DND-41 (cell line): ENCODE measurements around the gene WDR49.

ENCODE experiments used
- ATAC-seq: fragments of 200-7000 bp; cut with Tn5 transposase; 3 replicates; pipeline ENCODE4 v1.9.1; 2021; ENCODE audit warnings: low read depth; ENCODE audit not compliant: insufficient read depth
- DNase-seq: peaks from one replicate; pipeline ENCODE4 v3.0.0-alpha.2; 2020
- H2AFZ ChIP-seq: 2 replicates; pipeline ENCODE4 v1.6.0; 2012; ENCODE audit warnings: low read depth, low read length
- H3K27ac ChIP-seq: 2 replicates; pipeline ENCODE4 v1.5.1; 2012; ENCODE audit warnings: low read length, inconsistent platforms
- H3K27me3 ChIP-seq: fragments of 200-600 bp; sonication (generic); 2 replicates; pipeline ENCODE4 v1.6.0; 2012; ENCODE audit warnings: low read length, mild to moderate bottlenecking, inconsistent platforms; ENCODE audit not compliant: insufficient read depth, poor library complexity
- H3K36me3 ChIP-seq: 2 replicates; pipeline ENCODE4 v1.5.1; 2012; ENCODE audit warnings: low read length, inconsistent platforms; ENCODE audit not compliant: insufficient read depth
- H3K4me1 ChIP-seq: 2 replicates; pipeline ENCODE4 v1.5.1; 2012; ENCODE audit warnings: mild to moderate bottlenecking, low read length; ENCODE audit not compliant: insufficient read depth
- H3K4me2 ChIP-seq: 2 replicates; pipeline ENCODE4 v1.6.0; 2012; ENCODE audit warnings: mild to moderate bottlenecking, moderate library complexity, low read length, inconsistent platforms; ENCODE audit not compliant: insufficient read depth
- H3K4me3 ChIP-seq, 2 experiments: fragments of 200-600 bp in 1 of 2; shearing (Covaris generic) in 1 of 2; 2 replicates each; pipeline ENCODE4 v1.5.1; 2012 to 2016; ENCODE audit warnings: inconsistent platforms in 2 of 2, low read length in 2 of 2, mild to moderate bottlenecking in 2 of 2, low read depth in 1 of 2, moderate library complexity in 1 of 2
- H3K79me2 ChIP-seq: 2 replicates; pipeline ENCODE4 v1.6.0; 2012; ENCODE audit warnings: low read length, inconsistent platforms; ENCODE audit not compliant: insufficient read depth
- H3K9ac ChIP-seq: 2 replicates; pipeline ENCODE4 v1.6.0; 2012; ENCODE audit warnings: low read depth, mild to moderate bottlenecking, inconsistent platforms, low read length, moderate library complexity
- H3K9me3 ChIP-seq: 2 replicates; pipeline ENCODE4 v1.5.1; 2012; ENCODE audit warnings: low read length, moderate library complexity, mild to moderate bottlenecking, inconsistent platforms; ENCODE audit not compliant: insufficient read depth, severe bottlenecking
- H4K20me1 ChIP-seq: 2 replicates; pipeline ENCODE4 v1.6.0; 2012; ENCODE audit warnings: low read length; ENCODE audit not compliant: insufficient read depth
- CTCF ChIP-seq: IDR thresholded peaks from 2 replicates; pipeline ENCODE4 v1.5.1; 2012; ENCODE audit warnings: borderline replicate concordance, low read length, moderate library complexity, mild to moderate bottlenecking; ENCODE audit not compliant: poor library complexity, severe bottlenecking; ENCODE audit errors: extremely low read depth
- EZH2 ChIP-seq: IDR thresholded peaks from 3 replicates; pipeline ENCODE4 v1.6.1; 2012; ENCODE audit warnings: borderline replicate concordance, low read depth, mild to moderate bottlenecking, moderate library complexity, low read length, inconsistent platforms; ENCODE audit not compliant: severe bottlenecking

The WDR49 gene

GRCh38 chr3:167669699-167670098, 16.0 kb upstream of the WDR49 start:
- TF ChIP-seq EZH2, result no peak
- no peak for TF ChIP-seq CTCF

GRCh38 chr3:167668651-167669050, 14.9 kb upstream of the WDR49 start:
- no peaks in the 10 kb centered on the region for H4K20me1 ChIP-seq
- no peak overlapping the region for H3K9ac ChIP-seq

More at GRCh38 chr3:167669699-167670098, 16.0 kb upstream of the WDR49 start:
- no peak overlapping the region for H3K27ac ChIP-seq
- no peak overlapping the region for H3K9ac ChIP-seq
- DNase-seq (no peak), ATAC-seq (no peak)
- no peak overlapping the region for H3K4me2 ChIP-seq
- H3K27me3 ChIP-seq, result no peaks in the 10 kb centered on the region
- H3K9me3 ChIP-seq, result no peaks in the 10 kb centered on the region
- no peaks in the 10 kb centered on the region for H4K20me1 ChIP-seq
- no peaks in the 10 kb centered on the region for H3K79me2 ChIP-seq
- peaks cover 8% of the 10 kb centered on the region; the same call in 1 of the 2 replicates for H3K36me3 ChIP-seq
- H2AFZ ChIP-seq, result no peak overlapping the region
- no peak overlapping the region for H3K4me3 ChIP-seq
- no peaks in the 10 kb centered on the region for H3K4me1 ChIP-seq

GRCh38 chr3:167666563-167666962, 12.8 kb upstream of the WDR49 start:
- no peak overlapping the region for H3K9ac ChIP-seq
- H2AFZ ChIP-seq, result no peak overlapping the region
- no peaks in the 10 kb centered on the region for H3K4me1 ChIP-seq
- no peak overlapping the region for H3K4me2 ChIP-seq
- ATAC-seq (no peak), DNase-seq (no peak)
- H3K79me2 ChIP-seq, result no peaks in the 10 kb centered on the region
- H3K4me3 ChIP-seq, result no peak overlapping the region
- no peaks in the 10 kb centered on the region for H4K20me1 ChIP-seq
- no peaks in the 10 kb centered on the region for H3K27me3 ChIP-seq
- no peaks in the 10 kb centered on the region for H3K36me3 ChIP-seq
- H3K9me3 ChIP-seq, result no peaks in the 10 kb centered on the region
- TF ChIP-seq EZH2, result no peak
- H3K27ac ChIP-seq, result no peak overlapping the region

More at GRCh38 chr3:167668651-167669050, 14.9 kb upstream of the WDR49 start:
- ATAC-seq (no peak), DNase-seq (no peak)
- TF ChIP-seq EZH2 (no peak), CTCF (no peak)
- H3K27me3 ChIP-seq, result no peaks in the 10 kb centered on the region
- H3K4me2 ChIP-seq, result no peak overlapping the region
- no peaks in the 10 kb centered on the region for H3K79me2 ChIP-seq
- no peaks in the 10 kb centered on the region for H3K4me1 ChIP-seq
- H3K36me3 ChIP-seq, result no peaks in the 10 kb centered on the region; the same call in 1 of the 2 replicates
- no peak overlapping the region for H3K27ac ChIP-seq
- no peak overlapping the region for H2AFZ ChIP-seq
- no peak overlapping the region for H3K4me3 ChIP-seq
- no peaks in the 10 kb centered on the region for H3K9me3 ChIP-seq

GRCh38 chr3:167662919-167663400, 9.2 kb upstream of the WDR49 start:
- H4K20me1 ChIP-seq, result no peaks in the 10 kb centered on the region
- no peak for DNase-seq
- H3K4me2 ChIP-seq, result no peak overlapping the region
- H3K9ac ChIP-seq, result no peak overlapping the region
- no peaks in the 10 kb centered on the region for H3K36me3 ChIP-seq
- H3K27me3 ChIP-seq, result no peaks in the 10 kb centered on the region
- H3K4me1 ChIP-seq, result no peaks in the 10 kb centered on the region
- no peak overlapping the region for H3K27ac ChIP-seq
- no peak overlapping the region for H2AFZ ChIP-seq
- no peaks in the 10 kb centered on the region for H3K9me3 ChIP-seq
- no peak for TF ChIP-seq CTCF
- no peak for TF ChIP-seq EZH2
- H3K4me3 ChIP-seq, result no peak overlapping the region
- H3K79me2 ChIP-seq, result no peaks in the 10 kb centered on the region
- no peak for ATAC-seq
